GM13976 (cell line): ENCODE data around the gene KLF9.
A peak's percentile ranks its signal among the peaks of the same experiment; 100 is the strongest.
"Not testable (repeated sequence)": the region's sequence is repeated elsewhere in the genome, so short reads cannot be mapped to it uniquely, and the experiment has no call there.

Source experiments
- DNase-seq: peaks from one replicate; pipeline ENCODE4 v3.0.0; 2012; ENCODE audit warnings: low spot score
- CTCF ChIP-seq: IDR thresholded peaks from 2 replicates; pipeline ENCODE4 v1.5.1; 2012; ENCODE audit warnings: borderline replicate concordance, mild to moderate bottlenecking; ENCODE audit not compliant: insufficient read depth; ENCODE audit errors: extremely low read depth, missing control alignments, control extremely low read depth
- in situ Hi-C: fragments of 300-500 bp; cut with MboI; formaldehyde crosslinking; loops from one replicate; pipeline ENCODE4 v1.12.0; 2022; ENCODE audit warnings: low sequenced_read_pairs, mixed read lengths, inconsistent platforms; ENCODE audit not compliant: unreplicated experiment

The KLF9 gene

GRCh38 chr9:70406434-70406862 lies 8.0 kb downstream of the KLF9 start:
- DNase-seq = peak; percentile 43
- peak; percentile 13 for TF ChIP-seq CTCF
- in situ Hi-C loops = no loop called here

GRCh38 chr9:70405808-70406433 lies 8.5 kb downstream of the KLF9 start:
- in situ Hi-C loops = no loop called here

GRCh38 chr9:70404261-70404660 lies 10.2 kb downstream of the KLF9 start:
- in situ Hi-C loops = no loop called here
- no peak for TF ChIP-seq CTCF
- no peak for DNase-seq

More at GRCh38 chr9:70405808-70406433, 8.5 kb downstream of the KLF9 start:
- TF ChIP-seq CTCF = no peak
- no peak for DNase-seq

GRCh38 chr9:70403618-70404025 lies 10.8 kb downstream of the KLF9 start:
- in situ Hi-C loops = no loop called here
- TF ChIP-seq CTCF = no peak
- DNase-seq = no peak

- in situ Hi-C loops = no loop called here
- no peak for TF ChIP-seq CTCF
- no peak for DNase-seq
Measured at GRCh38 chr9:70403166-70403565, 11.3 kb downstream of the KLF9 start.

- in situ Hi-C loops = no loop called here
- DNase-seq = no peak
Measured at GRCh38 chr9:70402213-70402612, 12.2 kb downstream of the KLF9 start.

GRCh38 chr9:70401241-70401640 lies 13.2 kb downstream of the KLF9 start:
- in situ Hi-C loops, DNase-seq: not testable (repeated sequence)

More at GRCh38 chr9:70402213-70402612, 12.2 kb downstream of the KLF9 start:
- no peak for TF ChIP-seq CTCF
